Tibial nerve (tissue), 4 donors: ENCODE measurements around the gene FNBP1.
A peak's percentile ranks its signal among the peaks of the same experiment; 100 is the strongest.

Experiments used
- CTCF ChIP-seq, 5 experiments: fragments of 200-600 bp in 3 of 5; fragments of 450-650 bp in 2 of 5; sonication (generic) in 3 of 5; IDR thresholded peaks; one replicate each; pipeline ENCODE4 v1.5.1; 2016 to 2019; ENCODE audit warnings: antibody characterized with exemption in 5 of 5, mild to moderate bottlenecking in 3 of 5, moderate library complexity in 2 of 5
- EP300 ChIP-seq, 2 donors: sonication (generic); formaldehyde crosslinking; IDR thresholded peaks; one replicate each; pipeline ENCODE4 v1.6.1; 2017; ENCODE audit warnings: antibody characterized with exemption in 2 of 2, mild to moderate bottlenecking in 1 of 2

GRCh38 chr9:129884220-129885017 lies 158.6 kb downstream of the FNBP1 start:
- peak in 1 of 2 donors; percentile 29 for TF ChIP-seq EP300 (IDR thresholded peaks at IDR 0.05)
- peak in 1 of 5 experiments; percentile 2 for TF ChIP-seq CTCF (IDR thresholded peaks at IDR 0.05)
